NCI-H2081 treated with DMSO at 0.1 percent for 48 hours (cell line): ENCODE results near the gene MAP3K6.
"Not testable (repeated sequence)": the region's sequence is repeated elsewhere in the genome, so short reads cannot be mapped to it uniquely, and the experiment has no call there.

Experiments used
- DNase-seq: peaks from one replicate; lab custom pipeline; 2025; lab: John Stamatoyannopoulos, UW

MAP3K6 gene

GRCh38 chr1:27366411-27367159 lies at the start of gene MAP3K6:
TSS of gene MAP3K6 (minus strand) at chr1:27366961. CDS start at chr1:27366597, 364 bp downstream.
- no peak for DNase-seq

- no peak for DNase-seq
These were observed 47.3 kb upstream of the MAP3K6 start for GRCh38 chr1:27414091-27414490.

- DNase-seq, result no peak
These were observed 46.2 kb upstream of the MAP3K6 start for GRCh38 chr1:27413004-27413403.

GRCh38 chr1:27412502-27412901 lies 45.7 kb upstream of the MAP3K6 start:
- DNase-seq, result no peak

GRCh38 chr1:27410709-27411108 lies 43.9 kb upstream of the MAP3K6 start:
- DNase-seq, result no peak

GRCh38 chr1:27409669-27410068 lies 42.9 kb upstream of the MAP3K6 start:
- no peak for DNase-seq

- no peak for DNase-seq
These were observed 41.4 kb upstream of the MAP3K6 start for GRCh38 chr1:27408151-27408550.

- not testable (repeated sequence) for DNase-seq
These were observed 40.0 kb upstream of the MAP3K6 start for GRCh38 chr1:27406791-27407190.

- no peak for DNase-seq
These were observed 39.6 kb upstream of the MAP3K6 start for GRCh38 chr1:27406362-27406680.

- not testable (repeated sequence) for DNase-seq
These were observed 39.0 kb upstream of the MAP3K6 start for GRCh38 chr1:27405598-27406361.

- no peak for DNase-seq
These were observed 38.3 kb upstream of the MAP3K6 start for GRCh38 chr1:27405074-27405473.

GRCh38 chr1:27403931-27404330 lies 37.2 kb upstream of the MAP3K6 start:
- DNase-seq, result no peak

GRCh38 chr1:27403065-27403726 lies 36.4 kb upstream of the MAP3K6 start:
- no peak for DNase-seq

- no peak for DNase-seq
These were observed 35.6 kb upstream of the MAP3K6 start for GRCh38 chr1:27402349-27402754.

- DNase-seq, result no peak
These were observed 34.2 kb upstream of the MAP3K6 start for GRCh38 chr1:27400963-27401341.

- DNase-seq, result no peak
These were observed 33.6 kb upstream of the MAP3K6 start for GRCh38 chr1:27400082-27400962.

GRCh38 chr1:27399251-27400025 lies 32.7 kb upstream of the MAP3K6 start:
- DNase-seq, result no peak

GRCh38 chr1:27398405-27399149 lies 31.8 kb upstream of the MAP3K6 start:
- no peak for DNase-seq

GRCh38 chr1:27397749-27398148 lies 31.0 kb upstream of the MAP3K6 start:
- no peak for DNase-seq

- no peak for DNase-seq
These were observed 30.3 kb upstream of the MAP3K6 start for GRCh38 chr1:27397110-27397509.
